PC-9 (cell line): ENCODE results near the gene CCDC66.

Experiments used
- CTCF ChIP-seq: fragments of 200-600 bp; sonication (generic); conservative IDR thresholded peaks from 2 replicates; pipeline ENCODE4 v1.6.1; 2017; ENCODE audit warnings: mixed run types, antibody characterized with exemption, mild to moderate bottlenecking, moderate library complexity
- EZH2 ChIP-seq: fragments of 200-600 bp; sonication (generic); IDR thresholded peaks from 2 replicates; pipeline ENCODE4 v1.8.0; 2017; ENCODE audit warnings: antibody characterized with exemption, low read depth

- no peak for TF ChIP-seq CTCF
- TF ChIP-seq EZH2 = no peak
Observed at GRCh38 chr3:56616478-56617006, 59.6 kb downstream of the CCDC66 start.
